Stimulated activated CD4-positive, alpha-beta T cell treated with anti-CD3 and anti-CD28 coated beads, Interleukin-1b, Interleukin-23, amount 100 ng/mL, for 48 hours (primary cell): ENCODE results near the gene PSD4.

Source experiments
- DNase-seq: peaks from one replicate; pipeline ENCODE4 v3.0.0-alpha.2; 2020

The PSD4 gene

DNA sequence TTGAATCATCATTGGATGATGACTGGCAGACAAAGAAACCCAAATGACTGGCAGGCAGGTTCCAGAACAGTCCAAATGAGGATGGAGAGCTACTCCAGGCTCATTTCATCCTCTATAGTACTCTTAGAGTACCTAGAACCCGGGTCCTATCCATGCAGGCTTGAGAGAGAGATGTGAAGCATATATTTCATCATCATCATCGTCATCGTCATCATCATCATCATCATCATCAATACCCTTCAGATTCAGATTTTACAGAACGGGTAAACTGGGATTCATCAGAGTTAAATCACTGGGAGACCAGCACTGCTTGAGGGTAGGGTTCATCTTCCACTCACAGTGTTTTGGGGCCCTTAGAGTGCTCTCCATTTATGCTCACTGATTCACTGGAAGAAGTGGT is 52.7 kb downstream of the PSD4 start:
- DNase-seq = no peak

DNA sequence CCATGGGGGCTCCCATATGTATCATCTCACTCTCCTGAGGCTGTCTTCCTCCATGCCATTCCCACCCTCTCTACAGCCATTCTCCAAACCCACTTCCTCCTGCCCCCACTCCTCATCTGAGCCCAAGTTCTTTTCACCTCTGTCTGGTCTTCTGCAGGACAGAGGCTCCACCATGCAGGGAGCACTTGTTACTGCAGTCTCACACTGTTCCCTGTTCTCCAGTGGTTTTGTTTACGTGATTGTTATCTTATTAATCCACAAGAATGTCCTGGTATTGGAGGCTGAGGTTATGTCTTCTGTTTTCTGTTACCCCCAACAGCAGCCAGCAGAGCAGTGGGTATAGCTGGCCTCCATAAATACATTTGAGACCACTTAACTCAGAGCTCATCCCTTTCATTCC is 53.5 kb downstream of the PSD4 start:
- no peak for DNase-seq

DNA sequence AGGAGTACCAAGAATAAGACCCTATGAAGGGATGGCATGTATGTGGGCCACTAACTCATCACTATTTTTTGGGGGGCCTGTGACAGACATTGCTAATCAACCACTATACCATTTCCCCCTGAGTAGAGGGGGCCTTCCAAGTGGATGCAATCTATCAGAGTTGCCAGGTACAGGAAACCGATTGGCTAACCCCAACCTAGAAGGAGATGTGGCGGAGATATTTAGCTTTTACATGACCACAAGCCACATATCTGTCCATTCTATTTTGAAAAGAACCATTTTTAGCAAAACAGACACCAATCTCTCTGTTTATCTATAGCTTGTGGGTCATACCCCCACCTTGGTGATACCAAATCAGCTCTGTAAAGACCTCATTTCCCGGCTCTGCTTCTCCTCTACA is 53.9 kb downstream of the PSD4 start:
- DNase-seq = no peak

DNA sequence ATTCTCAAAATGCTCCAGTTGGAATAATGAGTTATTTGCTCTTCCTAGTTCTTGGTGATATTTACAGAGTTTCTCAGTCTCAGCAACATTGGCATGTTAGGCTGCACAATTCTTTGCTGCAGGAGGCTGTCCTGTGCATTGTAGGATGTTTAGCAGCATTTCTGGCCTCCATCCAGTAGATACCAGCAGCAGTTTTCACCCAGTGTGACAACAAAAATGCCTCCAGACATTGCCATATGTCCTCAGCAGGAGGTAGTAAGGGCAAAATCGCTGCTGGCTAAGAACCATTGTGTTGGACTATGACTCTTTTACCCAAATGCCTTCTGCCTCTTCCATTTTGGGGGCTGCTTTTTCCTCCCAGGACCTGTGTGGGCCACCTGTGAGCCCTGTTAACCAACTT is 54.6 kb downstream of the PSD4 start:
- no peak for DNase-seq

DNA sequence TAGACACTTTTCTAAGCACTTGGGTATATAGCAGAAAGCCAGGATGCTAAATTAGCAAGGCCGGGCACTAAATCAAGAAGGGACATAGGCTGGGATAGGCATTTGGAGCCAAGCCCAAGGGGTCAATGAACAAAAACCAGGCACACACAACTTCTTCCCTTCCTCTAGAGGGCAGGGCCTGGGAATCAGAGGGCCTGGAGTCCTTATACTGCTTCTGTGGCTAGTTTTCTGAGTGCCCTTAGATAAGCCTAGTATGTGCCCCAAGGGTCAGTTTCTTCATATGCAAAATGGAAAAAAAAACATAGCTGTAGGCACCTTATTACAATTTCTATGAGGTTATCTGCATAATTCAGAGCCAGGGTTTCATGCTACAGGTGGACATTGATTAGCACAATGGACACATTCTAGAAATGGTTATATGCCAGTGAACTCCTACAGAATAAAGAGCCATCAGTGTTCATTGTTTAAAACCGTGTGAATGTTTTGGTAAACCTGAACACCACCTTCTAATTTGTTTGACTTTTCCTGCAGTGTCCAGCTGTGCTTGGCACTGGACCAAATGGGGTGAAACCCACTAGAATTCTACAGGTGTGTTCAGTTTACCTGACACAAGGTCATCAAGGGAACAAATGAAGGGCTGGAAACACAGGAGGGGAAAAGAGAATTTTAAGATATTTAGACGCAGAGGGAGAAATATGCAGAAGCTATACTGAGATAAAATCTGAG is 55.4 kb downstream of the PSD4 start:
- no peak for DNase-seq

DNA sequence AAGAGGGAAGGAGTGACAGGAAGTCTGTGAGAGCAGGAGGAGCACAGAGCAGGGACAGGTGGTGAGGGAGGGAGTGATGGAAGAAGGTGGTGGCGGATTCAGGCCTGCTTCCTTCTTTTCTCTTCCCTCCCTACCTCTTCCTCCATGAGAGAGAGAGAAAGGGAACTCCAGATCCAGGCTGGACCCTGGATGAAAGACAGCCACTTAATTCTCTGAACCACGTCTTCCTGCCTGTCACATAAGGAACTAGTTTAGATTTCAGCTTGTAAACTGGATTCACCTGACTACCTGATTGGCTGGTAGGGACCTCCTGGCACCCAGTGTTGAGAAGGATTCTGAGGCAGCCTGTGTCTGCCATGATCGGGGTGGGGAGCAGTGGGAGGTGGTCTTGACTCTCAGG is 56.0 kb downstream of the PSD4 start:
- DNase-seq = no peak

DNA sequence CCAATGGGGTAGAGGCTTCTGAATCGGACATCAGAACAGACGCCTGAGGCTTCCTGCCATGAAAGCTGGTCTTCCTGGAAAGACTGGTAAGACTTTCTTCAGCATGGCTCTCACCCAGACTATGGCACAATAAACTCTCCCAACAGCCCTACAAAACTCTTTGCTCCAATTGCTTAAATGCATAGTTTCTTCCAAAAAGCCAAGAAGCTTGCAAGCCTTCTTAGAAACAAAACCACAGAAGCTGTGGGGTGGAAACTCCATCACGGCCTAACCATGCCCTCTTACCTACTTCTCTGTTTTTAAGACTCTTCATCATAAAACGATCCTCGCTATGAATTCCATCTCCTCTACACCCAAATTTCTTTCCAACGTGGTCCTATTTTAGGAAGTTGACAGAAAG is 56.8 kb downstream of the PSD4 start:
- DNase-seq = no peak

DNA sequence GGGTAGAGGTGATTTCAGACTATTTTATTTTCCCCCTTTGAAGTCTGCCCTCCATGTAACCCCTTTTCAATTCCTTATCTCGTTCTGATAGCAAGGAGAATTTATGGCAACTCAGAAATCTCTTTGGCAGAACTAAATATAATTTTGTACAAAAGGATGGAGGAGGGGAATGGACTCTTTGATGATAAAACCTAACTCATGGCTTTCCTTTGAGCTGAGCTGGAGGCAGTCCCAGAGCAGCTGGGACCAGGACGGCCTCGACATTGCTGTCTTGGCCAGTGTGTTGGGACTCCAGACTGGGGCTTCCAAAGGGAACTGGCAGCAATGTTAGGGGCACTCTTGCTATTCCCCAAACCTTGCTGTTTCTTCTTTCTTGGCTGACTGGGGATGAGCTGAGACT is 57.3 kb downstream of the PSD4 start:
- no peak for DNase-seq

DNA sequence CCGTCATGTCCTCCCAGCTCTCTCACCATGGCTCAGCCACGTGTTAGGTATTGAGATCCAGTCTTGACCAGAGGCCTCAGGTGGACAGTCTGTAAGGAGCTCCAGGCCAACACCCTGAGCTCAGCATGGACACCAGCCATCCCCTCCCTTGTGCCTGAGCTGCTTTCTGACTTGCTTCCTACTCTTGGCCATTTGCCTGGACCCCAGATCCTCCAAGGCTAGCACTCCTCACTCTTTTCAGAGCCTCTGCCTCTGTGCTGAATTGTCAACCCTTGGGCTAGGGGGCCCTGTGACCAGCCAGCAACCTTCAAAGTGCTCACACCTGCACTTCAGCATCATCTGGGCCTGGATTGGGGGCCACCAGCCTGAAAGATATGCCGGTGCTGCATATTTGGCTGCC is 58.4 kb downstream of the PSD4 start:
- DNase-seq = no peak

DNA sequence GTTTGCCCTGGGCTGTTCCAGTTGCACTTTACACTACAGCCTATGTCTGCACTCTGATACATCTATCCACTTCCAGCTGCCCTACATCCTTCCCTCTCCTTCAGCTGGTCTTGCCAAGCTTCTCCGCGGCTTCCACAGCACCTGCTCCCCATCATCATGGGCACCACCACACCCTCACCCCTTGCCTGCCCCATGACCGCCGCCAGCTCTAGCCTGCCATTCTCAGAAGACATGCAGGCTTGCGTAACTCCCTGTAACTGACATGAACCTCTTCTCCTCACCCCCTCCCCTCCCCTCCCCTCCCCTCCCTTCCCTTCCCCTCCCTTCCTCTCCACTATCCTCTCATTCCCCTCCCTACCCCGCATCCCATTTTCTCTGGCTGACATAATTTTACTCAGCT is 59.0 kb downstream of the PSD4 start:
- DNase-seq = no peak

DNA sequence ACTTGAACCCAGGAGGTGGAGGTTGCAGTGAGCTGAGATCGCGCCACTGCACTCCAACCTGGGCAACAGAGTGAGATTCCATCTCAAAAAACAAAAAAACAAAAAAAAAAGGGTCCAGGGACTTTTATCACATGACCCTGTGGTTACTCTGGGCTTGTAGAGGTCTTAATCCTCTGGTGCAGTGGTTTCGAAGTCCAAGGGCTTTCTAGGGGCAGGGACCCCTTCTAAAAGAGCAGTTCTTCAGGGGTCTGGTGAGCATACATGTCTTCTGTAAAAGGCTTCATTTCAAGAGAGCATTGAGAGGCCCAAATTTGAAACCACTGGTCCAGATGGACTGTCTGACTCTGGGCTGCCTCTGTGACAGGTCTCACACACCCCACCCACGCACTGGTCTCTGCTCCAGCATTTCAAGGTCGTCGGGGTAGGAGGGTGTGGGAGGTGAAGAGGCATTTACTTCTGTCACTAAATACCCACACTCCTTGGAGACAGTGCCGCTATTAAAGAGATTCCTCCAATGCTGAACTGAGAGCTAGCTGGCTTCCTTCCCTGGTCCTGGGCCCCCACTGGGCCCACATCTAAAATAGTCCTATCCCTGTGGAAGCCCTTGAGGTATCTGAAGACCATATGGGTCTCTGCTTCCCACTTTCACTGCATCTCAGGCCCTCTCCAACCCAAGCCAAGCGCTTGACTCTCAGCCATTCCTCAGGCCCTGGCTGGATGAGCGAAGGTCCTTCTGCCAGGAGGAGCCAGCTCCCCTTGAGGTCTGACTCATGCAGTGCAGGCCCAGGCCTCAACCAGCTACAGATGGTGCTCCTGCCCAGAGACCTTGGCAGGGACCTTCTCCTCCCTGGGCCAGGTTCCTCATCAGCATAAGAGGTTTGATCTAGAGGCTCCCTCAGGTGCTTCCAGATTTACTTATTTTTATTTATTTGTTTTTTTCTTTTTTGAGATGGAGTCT is 60.1 kb downstream of the PSD4 start:
- DNase-seq = peak; percentile 21

DNA sequence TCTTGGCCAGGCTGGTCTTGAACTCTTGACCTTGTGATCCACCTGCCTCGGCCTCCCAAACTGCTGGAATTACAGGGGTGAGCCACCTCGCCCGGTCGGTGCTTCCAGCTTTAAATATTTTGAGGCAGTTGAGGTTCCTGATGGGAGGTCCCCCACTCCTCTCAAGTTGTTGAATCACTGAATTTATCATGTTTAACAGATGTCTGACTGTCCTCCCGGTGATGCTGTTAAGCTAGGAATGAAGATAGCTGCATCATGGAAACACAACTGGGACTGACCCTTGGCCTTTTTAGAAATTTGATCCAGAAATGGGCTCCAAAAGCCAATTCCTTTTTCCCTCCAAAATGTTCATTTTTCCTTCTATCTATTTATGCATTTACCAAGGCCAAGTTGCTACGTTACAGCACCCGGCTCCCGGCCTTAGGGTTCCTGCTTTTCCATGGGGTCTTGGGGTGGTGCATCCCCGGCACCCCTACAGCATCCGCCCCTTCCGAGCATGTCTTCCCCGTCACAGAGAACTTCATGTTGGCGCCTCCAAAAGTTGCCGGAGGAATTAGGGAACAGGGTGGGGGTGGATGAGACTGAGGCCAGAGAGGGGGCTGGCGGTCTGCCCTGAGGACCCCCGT is 61.1 kb downstream of the PSD4 start:
- no peak for DNase-seq

DNA sequence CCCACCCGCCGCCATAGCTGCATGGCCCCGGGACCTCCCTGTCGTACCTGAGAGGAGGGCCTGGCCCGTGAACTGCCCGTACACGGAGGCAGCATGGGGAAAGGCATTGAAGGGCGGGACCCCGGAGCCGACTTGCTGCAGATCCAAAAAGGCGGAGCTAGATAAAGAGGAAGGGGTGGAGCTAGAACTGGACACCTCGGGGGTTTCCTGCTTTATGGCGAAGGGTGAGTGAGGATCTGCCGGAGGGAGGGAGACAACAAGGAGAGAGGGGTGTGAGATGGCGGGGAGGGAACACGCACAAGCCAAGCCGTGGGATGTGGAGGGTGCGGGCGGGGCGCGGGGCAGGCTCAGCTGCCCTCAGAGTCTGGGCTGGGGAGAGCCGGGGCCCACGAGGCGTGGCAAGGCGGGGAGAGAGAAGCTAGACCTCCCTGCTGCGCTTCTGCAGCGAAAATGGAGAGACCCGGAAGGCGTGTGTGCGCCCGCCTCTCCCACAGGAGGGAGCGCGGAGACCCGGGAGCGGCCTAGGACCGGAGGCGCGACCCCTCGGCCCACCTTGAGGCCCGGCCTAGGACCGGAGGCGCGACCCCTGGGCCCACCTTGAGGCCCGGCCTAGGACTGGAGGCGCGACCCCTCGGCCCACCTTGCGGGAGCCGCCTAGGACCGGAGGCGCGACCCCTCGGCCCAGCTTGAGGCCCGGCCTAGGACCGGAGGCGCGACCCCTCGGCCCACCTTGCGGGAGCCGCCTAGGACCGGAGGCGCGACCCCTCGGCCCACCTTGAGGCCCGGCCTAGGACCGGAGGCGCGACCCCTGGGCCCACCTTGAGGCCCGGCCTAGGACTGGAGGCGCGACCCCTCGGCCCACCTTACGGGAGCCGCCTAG is 61.8 kb downstream of the PSD4 start:
- DNase-seq = peak; percentile 78

DNA sequence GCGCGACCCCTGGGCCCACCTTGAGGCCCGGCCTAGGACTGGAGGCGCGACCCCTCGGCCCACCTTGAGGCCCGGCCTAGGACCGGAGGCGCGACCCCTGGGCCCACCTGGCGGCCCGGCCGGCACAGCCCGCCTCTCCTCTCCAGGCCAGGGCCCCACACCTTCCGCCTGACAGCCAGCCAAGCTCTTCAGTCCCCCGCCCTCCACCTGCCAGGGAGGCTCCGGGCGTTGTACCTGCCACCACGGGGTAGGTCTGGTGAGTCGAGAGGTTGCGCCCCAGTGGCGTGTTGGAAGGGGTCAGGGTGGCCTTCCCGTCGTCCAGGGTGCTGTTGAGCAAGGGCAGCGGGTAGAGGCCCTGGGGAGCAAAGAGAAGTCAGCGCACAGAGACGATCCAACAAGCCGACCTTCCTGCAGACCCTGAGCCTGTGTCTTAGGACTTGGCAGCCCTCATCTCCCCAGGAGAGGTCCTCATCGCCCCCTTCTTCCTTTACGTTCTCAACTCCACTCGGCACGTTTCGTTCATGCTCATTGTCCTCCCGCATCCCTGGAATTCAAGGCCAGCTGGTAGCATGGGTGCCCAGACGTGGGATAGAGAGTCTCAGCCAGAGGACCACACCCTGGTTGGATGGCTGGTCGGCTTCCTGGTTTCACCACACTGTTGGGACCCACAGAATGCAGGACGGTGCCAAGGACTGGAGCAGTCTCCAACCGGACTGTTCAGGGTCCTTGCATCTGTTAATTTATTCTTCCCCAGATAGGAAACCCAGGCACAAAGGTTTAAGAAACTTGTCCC is 62.8 kb downstream of the PSD4 start:
- DNase-seq = no peak

DNA sequence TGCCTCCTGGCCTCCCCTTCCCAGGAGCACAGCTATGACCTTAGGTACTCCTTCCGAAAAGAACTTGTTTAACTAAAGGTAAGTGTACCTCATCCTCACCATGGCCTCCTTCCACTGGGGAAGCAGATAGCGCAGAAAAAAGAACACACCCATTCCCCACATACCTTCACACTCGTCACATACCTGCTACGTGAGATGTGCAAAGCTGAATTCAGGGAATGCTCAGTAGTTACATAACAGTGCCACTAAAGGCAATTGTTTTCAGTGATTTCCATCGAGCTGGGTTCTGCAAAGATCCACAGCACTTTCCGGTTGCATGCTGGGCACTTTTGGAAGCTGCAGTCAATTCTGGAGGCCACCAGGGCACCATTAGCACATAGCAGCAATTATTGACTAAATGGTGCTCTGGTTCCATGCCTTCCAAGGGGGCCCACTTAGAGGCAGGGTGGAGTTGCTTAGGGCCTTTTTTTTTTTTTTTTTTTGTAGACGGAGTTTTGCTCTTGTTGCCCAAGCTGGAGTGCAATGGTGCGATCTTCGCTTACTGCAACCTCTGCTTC is 63.9 kb downstream of the PSD4 start:
- no peak for DNase-seq

DNA sequence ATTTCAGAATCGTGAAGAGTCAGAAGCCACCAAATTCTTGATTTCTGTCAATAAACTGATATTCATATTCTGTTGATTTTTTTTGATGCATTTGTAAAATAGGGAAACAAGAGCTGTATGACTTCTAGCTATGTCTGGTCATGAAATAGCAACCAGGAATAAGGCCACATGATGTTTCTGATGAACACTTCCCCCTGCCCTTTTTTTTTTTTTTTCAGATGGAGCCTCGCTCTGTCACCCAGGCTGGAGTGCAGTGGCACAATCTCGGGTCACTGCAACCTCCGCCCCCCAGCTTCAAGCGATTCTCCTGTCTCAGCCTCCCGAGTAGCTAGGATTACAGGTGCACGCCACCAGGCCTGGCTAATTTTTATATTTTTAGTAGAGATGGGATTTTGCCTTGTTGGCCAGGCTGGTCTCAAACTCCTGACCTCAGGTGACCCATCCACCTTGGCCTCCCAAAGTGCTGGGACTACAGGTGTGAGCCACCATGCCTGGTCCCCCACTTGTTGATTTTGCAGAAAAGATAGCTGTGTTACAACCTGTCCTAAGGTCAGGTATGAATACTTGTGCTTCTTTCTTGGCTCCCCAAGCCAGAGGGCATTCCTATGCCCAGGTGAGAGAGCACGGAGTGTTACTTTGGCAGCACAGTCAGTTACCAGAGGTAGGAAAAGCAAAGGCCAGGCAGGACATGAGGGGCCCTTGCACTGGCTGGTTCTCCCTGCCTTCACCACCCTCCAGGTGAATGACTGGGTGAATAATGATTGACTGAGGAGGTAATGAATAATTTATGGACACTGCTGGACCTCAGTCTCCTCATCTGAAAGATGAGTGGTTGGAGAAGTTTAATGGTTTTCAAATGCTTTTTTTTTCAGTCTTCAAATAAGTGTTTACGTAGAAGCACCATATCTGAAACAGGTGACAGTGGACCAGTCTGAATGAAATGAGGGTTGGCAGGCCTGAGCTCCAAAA is 65.4 kb downstream of the PSD4 start:
- no peak for DNase-seq

DNA sequence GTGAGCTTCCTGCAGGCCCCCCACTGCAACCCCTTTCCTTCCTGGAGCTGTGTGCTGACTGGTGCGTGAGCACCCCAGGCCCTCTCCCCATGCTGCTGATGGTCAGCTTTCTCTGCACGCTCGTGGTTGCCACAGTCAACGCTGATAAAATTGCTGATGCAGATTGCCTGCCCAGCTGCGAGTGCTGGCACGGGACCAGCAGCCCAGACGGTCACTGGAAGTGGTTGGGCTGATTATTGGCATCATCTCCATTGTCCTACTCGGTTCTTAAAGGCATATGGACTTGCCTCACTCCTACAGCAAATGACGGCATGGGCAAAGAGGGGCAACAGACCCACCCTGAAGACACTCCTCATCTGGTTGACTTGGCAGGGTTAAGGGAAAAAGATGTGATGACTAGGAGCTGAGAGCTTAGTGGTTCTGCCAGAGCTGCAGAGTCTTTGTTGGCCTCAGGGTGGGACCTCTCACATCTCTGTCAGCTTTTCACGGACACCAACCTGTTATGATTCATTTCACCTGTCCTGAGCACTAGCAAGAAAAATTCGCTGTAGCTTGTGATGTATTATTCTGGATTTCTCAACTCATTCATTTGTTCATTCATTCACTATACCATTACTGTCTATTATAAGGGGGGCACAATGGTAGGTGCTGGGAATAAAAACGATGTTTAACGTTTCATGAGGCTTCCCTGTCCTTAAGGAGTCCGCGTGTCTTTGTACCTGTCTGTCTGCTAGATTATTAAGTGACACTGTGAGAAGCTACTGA is 66.6 kb downstream of the PSD4 start:
- DNase-seq = peak; percentile 24

DNA sequence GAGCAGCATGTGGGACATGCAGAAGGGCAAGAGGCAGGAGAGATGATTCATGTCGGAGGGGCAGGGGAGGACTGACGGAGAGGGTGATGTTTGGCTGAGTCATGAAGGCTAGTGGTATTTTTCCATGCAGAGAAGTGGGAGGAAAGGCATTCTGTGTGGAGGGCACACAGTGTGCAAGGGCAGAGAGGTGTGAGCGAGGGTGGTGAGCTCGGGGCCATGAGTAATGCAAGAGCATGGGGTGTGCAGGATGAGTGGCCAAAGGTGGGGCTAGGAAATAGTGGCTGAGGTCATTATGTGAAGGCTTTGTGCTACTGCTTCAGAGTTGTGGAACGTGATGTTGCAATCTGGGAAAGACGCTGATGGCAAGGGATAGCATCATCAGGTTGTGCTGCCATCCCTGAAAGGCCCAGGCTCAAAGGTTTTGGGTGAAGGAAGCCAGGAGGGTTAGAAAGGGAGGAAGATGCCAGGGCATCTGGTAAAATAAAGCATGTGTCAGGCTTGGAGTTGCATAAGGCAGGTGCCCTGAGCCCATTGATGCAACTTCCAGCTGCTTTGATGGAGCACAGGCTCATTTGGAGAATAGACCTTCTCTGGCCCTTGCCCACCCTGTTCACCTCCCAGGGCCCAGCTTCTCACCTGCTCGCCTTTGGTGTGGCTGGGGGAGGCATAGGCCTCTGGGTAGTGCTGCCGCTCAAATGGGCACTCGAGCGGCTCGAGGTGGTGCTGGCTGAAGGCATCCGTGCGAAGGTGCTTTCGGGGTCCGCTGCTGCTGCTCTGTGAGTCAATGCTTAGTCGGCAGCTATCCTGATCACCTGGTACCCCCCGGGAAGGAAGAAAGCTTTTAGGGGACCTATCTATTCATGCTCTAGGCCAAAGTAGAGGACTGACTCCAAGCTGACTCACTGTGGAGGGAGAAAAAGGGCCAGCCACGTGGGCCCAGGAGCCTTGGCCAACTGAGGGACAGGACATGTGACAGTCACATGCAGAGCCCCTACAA is 67.4 kb downstream of the PSD4 start:
- peak; percentile 83 for DNase-seq
